ENCODE measurements around the gene FCER2.

Gene FCER2

DNA sequence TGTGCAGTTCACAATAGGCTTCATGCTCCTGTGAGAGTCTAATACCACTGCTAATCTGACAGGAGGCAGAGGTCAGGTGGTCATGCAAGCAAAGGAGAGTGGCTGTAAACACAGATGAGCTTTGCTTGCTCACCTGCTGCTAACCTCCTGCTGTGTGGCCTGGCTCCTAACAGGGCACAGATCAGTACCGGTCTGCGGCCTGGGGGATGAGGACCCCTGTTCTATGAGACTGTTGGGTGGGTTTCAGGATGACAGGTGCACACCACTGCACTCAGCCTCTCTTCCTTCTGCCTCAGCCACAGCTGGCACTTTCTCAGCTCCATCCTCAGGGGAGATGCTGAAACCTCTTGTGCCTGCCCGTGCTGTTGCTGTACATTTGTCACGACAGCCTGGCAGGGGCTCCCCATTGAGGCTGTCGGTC, 20.3 kb upstream of the FCER2 start:
- Histone ChIP-seq H3K27me3 (replicated peaks) (no peaks in the 10 kb centered on the region), H3K36me3 (replicated peaks) (no peaks in the 10 kb centered on the region), H3K27ac (no peak overlapping the region), H3K4me3 (ENCODE audit: low read depth, low read length) (no peak overlapping the region)
- in situ Hi-C loops (cut with HindIII; ENCODE audit: low pct_ligation_motif_present, low sequenced_read_pairs), result no loop called here
- DNase-seq, result no peak
- TF ChIP-seq, protein P1, sequence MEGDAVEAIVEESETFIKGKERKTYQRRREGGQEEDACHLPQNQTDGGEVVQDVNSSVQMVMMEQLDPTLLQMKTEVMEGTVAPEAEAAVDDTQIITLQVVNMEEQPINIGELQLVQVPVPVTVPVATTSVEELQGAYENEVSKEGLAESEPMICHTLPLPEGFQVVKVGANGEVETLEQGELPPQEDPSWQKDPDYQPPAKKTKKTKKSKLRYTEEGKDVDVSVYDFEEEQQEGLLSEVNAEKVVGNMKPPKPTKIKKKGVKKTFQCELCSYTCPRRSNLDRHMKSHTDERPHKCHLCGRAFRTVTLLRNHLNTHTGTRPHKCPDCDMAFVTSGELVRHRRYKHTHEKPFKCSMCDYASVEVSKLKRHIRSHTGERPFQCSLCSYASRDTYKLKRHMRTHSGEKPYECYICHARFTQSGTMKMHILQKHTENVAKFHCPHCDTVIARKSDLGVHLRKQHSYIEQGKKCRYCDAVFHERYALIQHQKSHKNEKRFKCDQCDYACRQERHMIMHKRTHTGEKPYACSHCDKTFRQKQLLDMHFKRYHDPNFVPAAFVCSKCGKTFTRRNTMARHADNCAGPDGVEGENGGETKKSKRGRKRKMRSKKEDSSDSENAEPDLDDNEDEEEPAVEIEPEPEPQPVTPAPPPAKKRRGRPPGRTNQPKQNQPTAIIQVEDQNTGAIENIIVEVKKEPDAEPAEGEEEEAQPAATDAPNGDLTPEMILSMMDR (IDR thresholded peaks at IDR 0.05; ENCODE audit: low read depth, low read length, missing control alignments), result no peak

DNA sequence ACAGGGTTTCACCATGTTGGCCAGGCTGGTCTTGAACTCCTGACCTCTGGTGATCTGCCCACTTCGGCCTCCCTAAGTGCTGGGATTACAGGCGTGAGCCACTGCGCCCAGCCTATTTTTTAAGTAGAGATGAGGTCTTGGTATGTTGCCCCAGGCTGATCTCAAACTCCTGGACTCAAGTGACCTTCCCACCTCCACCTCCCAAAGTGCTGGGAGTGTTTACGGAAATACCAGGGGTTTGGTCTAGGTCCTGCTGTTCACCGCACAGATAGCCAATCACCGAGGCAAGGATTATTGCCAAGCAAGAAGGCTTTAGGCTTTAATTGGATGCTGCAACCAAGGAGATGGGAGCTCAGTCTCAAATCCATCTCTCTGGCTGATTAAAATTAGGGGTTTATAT, 18.4 kb upstream of the FCER2 start:
- TF ChIP-seq, protein P1 (IDR thresholded peaks at IDR 0.05; ENCODE audit: low read depth, low read length, missing control alignments), result no peak
- Histone ChIP-seq H3K4me3 (ENCODE audit: low read depth, low read length) (no peak overlapping the region), H3K27me3 (replicated peaks) (no peaks in the 10 kb centered on the region), H3K36me3 (replicated peaks) (no peaks in the 10 kb centered on the region), H3K27ac (no peak overlapping the region)
- in situ Hi-C loops (cut with HindIII; ENCODE audit: low pct_ligation_motif_present, low sequenced_read_pairs), result no loop called here
- DNase-seq, result no peak

DNA sequence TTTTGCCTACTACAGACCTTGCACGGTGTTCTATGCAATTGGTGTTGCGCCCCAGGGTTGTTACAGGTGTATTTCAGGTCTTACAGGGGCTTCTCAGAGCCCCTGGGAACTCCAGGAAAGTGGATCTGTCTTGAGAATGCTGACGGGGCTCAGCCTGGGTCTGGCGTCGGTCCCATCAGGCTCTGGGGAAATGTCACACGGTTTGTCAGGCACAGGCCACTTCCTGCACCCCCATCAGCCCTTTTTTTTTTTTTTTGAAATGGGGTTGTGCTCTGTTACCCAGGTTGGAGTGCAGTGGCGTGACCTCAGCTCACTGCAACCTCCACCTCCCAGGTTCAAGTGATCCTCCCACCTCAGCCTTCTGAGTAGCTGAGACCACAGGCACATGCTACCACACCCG, 16.7 kb upstream of the FCER2 start:
- no peak for DNase-seq
- TF ChIP-seq, protein P1 (IDR thresholded peaks at IDR 0.05; ENCODE audit: low read depth, low read length, missing control alignments), result no peak
- Histone ChIP-seq H3K27ac (no peak overlapping the region), H3K27me3 (replicated peaks) (no peaks in the 10 kb centered on the region), H3K36me3 (replicated peaks) (no peaks in the 10 kb centered on the region), H3K4me3 (ENCODE audit: low read depth, low read length) (no peak overlapping the region)
- in situ Hi-C loops (cut with HindIII; ENCODE audit: low pct_ligation_motif_present, low sequenced_read_pairs), result no loop called here

DNA sequence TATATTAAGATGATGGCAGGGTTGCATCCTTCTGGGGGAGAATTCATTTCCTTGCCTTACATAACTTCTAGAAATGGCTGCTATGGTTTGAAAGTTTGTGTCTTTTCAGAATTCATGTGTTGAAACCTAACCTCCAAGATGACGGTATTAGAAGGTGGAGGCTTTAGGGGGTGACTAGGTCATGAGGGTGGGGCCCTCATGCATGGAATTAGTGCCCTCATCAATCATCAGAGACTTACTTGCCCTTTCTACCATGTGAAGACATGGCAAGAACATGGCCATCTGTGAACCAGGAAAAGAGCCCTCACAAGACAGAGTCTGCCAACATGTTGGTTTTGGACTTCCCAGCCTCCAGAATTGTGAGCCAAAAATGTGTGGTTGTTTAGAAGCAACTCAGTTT, 14.8 kb upstream of the FCER2 start:
- H3K27ac ChIP-seq, result no peak overlapping the region
- H3K4me3 ChIP-seq (ENCODE audit: low read depth, low read length), result no peak overlapping the region
- H3K36me3 ChIP-seq (replicated peaks), result no peaks in the 10 kb centered on the region
- TF ChIP-seq, protein P1 (IDR thresholded peaks at IDR 0.05; ENCODE audit: low read depth, low read length, missing control alignments), result no peak
- DNase-seq, result no peak
- H3K27me3 ChIP-seq (replicated peaks), result no peaks in the 10 kb centered on the region
- in situ Hi-C loops (cut with HindIII; ENCODE audit: low pct_ligation_motif_present, low sequenced_read_pairs), result no loop called here

DNA sequence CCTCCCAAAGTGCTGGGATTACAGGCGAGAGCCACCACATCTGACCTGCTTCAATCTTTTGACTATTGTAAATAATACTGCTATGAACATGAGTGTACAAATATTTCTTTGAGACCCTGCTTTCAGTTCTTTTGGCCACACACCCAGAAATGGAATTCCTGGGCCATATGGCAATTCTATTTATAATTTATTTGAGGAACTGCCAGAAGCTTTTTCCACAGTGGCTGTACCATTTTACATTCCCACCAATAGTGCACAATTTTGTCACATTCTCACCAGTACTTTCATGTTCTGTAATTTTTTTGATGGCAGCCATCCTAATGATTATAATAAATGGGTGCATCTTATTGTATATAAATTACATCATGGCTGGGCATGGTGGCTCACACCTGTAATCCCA, 13.7 kb upstream of the FCER2 start:
- in situ Hi-C loops (cut with HindIII; ENCODE audit: low pct_ligation_motif_present, low sequenced_read_pairs), result no loop called here
- Histone ChIP-seq H3K4me3 (ENCODE audit: low read depth, low read length) (no peak overlapping the region), H3K27me3 (replicated peaks) (no peaks in the 10 kb centered on the region), H3K27ac (no peak overlapping the region), H3K36me3 (replicated peaks) (no peaks in the 10 kb centered on the region)
- TF ChIP-seq, protein P1 (IDR thresholded peaks at IDR 0.05; ENCODE audit: low read depth, low read length, missing control alignments), result no peak
- no peak for DNase-seq

DNA sequence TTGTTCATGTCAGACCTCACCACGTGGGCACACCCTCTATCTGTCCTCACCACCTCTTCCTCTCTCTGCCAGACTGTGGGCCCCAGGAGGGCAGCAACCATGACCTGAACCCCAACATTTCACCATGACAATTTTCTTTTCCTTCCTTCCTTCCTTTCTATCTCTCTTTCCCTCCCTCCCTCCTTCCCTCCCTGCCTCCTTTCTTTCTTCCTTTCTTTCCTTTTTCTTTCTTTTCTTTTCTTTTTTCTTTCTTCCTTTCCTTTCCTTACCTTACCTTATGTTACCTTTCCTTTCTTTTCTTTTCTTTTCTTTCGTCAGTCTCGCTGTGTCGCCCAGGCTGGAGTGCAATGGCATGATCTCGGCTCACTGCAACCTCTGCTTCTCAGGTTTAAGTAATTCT, 8.7 kb upstream of the FCER2 start:
- H3K27ac ChIP-seq, result no peak overlapping the region
- TF ChIP-seq, protein P1 (IDR thresholded peaks at IDR 0.05; ENCODE audit: low read depth, low read length, missing control alignments), result no peak
- no peak for DNase-seq
- in situ Hi-C loops (cut with HindIII; ENCODE audit: low pct_ligation_motif_present, low sequenced_read_pairs), result no loop called here
- no peaks in the 10 kb centered on the region for H3K36me3 ChIP-seq (replicated peaks)
- no peak overlapping the region for H3K4me3 ChIP-seq (ENCODE audit: low read depth, low read length)
- no peaks in the 10 kb centered on the region for H3K27me3 ChIP-seq (replicated peaks)
